Bronchial epithelial cell (primary cell): ENCODE results near the gene DLG1. TPM values are rescaled to one million over a fixed set of nuclear protein-coding genes. Genes with fewer than 3 reads are reported as not detected.

Experiments
- DNase-seq: peaks from one replicate; pipeline ENCODE4 v3.0.0-alpha.2; 2010; ENCODE audit warnings: low read depth
- FAIRE-seq: peaks from 2 replicates; lab custom pipeline; 2011; peaks lifted over from hg19 to GRCh38; lab: Jason Lieb, UNC
- H3K27me3 ChIP-seq: 2 replicates; pipeline ENCODE4 v1.5.1; 2011; ENCODE audit warnings: low read length; ENCODE audit not compliant: control insufficient read depth, insufficient read depth
- H3K36me3 ChIP-seq: 2 replicates; pipeline ENCODE4 v1.5.1; 2011; ENCODE audit warnings: low read length; ENCODE audit not compliant: control insufficient read depth, insufficient read depth
- H3K4me3 ChIP-seq: 2 replicates; pipeline ENCODE4 v1.5.1; 2011; ENCODE audit warnings: mild to moderate bottlenecking, low read depth, low read length, control low read depth
- total RNA-seq: library from RNA; depleted of rRNA; stranded (reverse); fragments of >200 nt; gene quantifications from 2 replicates; pipeline ENCODE4 v1.2.1, GENCODE V29; 2014
- TF ChIP-seq, protein P1 (sequence below): IDR thresholded peaks from 2 replicates; pipeline ENCODE4 v1.5.1; 2011; ENCODE audit warnings: mild to moderate bottlenecking, moderate library complexity, low read length, control low read depth, inconsistent platforms; ENCODE audit not compliant: insufficient read depth, severe bottlenecking

The DLG1 gene
- total RNA-seq, 1 donor from 2014 or later = 66.6 TPM

DNA sequence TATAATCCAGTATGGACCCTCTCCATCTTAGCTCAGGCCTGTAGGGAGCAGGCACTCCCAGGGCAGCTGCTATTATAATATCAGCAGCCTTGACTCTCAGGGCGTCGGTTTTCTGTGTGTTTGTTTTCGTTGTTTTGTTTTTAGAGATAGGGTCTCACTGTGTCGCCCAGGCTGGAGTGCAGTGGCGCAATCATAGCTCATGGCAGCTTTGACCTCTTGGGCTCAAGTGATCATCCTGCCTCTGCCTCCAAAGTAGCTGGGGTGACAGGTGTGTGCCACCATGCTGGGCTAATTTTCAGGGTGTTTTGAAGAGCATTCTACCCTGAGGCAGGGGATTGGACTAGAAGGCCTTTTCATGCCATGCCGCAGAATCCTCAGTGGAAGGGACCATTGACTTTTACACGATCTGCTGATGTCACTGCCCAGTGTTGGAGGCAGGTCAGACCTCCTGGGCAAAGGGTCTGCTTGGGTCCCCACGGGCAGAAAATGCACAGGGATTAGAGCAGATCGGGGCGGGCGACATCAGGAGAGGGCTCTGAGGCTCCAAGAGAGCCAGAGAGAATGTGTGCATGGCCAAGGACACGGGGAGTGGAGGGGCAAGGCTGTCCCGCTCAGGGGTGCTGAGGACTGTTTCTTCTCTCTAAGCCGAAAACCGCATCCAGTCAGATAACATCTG lies 276.5 kb downstream of the DLG1 start:
- Histone ChIP-seq H3K27me3 (no peaks in the 10 kb centered on the region), H3K36me3 (no peaks in the 10 kb centered on the region), H3K4me3 (no peak overlapping the region)
- DNase-seq (no peak), FAIRE-seq (no peak)
- TF ChIP-seq, protein P1, sequence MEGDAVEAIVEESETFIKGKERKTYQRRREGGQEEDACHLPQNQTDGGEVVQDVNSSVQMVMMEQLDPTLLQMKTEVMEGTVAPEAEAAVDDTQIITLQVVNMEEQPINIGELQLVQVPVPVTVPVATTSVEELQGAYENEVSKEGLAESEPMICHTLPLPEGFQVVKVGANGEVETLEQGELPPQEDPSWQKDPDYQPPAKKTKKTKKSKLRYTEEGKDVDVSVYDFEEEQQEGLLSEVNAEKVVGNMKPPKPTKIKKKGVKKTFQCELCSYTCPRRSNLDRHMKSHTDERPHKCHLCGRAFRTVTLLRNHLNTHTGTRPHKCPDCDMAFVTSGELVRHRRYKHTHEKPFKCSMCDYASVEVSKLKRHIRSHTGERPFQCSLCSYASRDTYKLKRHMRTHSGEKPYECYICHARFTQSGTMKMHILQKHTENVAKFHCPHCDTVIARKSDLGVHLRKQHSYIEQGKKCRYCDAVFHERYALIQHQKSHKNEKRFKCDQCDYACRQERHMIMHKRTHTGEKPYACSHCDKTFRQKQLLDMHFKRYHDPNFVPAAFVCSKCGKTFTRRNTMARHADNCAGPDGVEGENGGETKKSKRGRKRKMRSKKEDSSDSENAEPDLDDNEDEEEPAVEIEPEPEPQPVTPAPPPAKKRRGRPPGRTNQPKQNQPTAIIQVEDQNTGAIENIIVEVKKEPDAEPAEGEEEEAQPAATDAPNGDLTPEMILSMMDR = no peak

DNA sequence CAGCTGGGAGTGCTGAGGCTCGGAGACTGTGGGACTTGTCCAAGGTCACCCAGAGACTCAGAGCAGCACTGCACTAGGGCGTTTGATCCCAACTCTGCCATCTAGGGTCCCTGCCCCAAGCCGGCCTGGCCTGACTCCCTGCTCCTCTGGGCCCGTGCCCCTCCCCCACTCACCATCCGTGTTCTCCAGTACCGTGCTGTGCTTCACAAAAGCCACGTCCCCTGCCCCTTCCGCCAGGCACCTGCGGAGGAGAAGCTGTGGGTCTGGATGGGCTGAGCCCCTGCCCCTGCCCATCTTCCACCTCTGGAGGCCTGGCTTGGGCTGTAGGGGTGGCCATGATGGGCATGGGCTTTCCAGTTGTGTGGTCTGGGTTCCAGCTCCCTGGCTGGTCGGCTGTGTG lies 277.2 kb downstream of the DLG1 start:
- no peaks in the 10 kb centered on the region for H3K27me3 ChIP-seq
- H3K4me3 ChIP-seq = no peak overlapping the region
- DNase-seq = no peak
- no peak for FAIRE-seq
- TF ChIP-seq, protein P1 = no peak
- no peaks in the 10 kb centered on the region for H3K36me3 ChIP-seq

DNA sequence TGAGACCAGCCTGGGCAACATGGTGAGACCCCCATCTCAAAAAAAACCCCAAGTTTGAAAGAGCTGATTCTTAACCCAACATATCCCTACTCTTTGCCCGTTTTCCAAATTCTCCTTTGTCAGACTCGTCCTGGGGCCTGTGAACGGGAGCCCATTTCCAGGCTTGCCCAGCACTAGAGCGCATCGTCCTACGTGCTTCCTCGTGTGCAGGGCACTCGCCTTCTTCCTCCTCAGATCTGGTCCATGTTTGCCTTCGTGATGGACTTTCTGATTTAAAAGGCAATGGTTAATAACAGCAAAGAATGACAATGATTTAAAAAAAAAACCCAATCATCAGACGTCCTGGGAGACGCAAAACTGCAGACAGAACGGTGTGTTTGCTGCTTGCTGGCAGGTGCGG lies 278.9 kb downstream of the DLG1 start:
- no peak for DNase-seq
- Histone ChIP-seq H3K36me3 (no peaks in the 10 kb centered on the region), H3K4me3 (no peak overlapping the region)

DNA sequence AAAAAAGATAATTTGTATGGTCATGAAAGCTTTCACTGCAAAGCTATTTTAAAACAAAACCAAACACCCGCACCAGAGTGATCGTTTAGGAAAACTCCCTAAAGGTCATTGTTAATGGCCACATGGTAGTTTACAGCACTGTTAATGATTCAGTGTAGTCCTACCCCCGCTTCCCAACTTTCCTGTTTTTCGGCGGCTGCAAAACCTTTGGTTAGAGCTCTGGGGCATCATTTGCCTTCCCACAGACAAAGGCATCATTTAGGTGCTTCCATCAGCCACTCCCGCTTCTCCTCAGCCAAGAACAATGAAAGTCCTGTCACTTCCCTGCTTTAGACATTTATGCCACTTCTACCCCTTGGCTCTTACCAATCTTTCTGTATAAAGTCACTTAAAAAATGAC lies 279.4 kb downstream of the DLG1 start:
- no peak overlapping the region for H3K4me3 ChIP-seq
- no peaks in the 10 kb centered on the region for H3K27me3 ChIP-seq
- no peak for FAIRE-seq
- TF ChIP-seq, protein P1 = no peak
- DNase-seq = no peak
- H3K36me3 ChIP-seq = no peaks in the 10 kb centered on the region

More for the DNA sequence above, 278.9 kb downstream of the DLG1 start:
- H3K27me3 ChIP-seq = no peaks in the 10 kb centered on the region
- no peak for FAIRE-seq
- TF ChIP-seq, protein P1 = no peak

DNA sequence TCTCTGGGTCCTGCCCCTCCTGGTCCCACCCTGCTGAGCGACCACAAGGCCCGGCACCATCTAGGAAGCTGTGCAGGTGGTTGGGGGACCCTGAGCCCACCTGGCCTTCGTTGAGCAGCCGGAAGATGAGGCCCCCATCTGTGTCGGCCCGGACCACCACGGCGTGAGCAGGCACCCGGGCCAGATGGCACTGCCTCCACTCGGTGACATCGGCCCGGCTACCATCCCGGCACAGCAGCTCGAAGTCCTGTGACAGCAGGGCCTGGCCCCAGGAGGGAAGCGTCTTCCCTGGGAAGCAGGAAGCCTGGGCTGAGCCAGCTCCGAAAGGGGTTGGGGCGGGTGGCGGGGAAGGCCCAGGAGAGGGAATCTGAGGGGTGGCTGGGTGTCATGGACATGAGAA lies 281.4 kb downstream of the DLG1 start:
- DNase-seq (no peak), FAIRE-seq (no peak)
- TF ChIP-seq, protein P1 = no peak
- Histone ChIP-seq H3K27me3 (no peaks in the 10 kb centered on the region), H3K4me3 (no peak overlapping the region), H3K36me3 (no peaks in the 10 kb centered on the region)
